NB4 (cell line): Measurements from ENCODE around the gene GSG1L2.

Source experiments
- POLR2A ChIP-seq: IDR thresholded peaks from 2 replicates; pipeline ENCODE4 v1.6.1; 2011; ENCODE audit warnings: mild to moderate bottlenecking; ENCODE audit not compliant: insufficient read length; ENCODE audit errors: extremely low read depth
- TF ChIP-seq, protein P1 (sequence below): IDR thresholded peaks from one replicate; pipeline ENCODE4 v1.5.1; 2012; ENCODE audit warnings: low read depth, low read length

DNA sequence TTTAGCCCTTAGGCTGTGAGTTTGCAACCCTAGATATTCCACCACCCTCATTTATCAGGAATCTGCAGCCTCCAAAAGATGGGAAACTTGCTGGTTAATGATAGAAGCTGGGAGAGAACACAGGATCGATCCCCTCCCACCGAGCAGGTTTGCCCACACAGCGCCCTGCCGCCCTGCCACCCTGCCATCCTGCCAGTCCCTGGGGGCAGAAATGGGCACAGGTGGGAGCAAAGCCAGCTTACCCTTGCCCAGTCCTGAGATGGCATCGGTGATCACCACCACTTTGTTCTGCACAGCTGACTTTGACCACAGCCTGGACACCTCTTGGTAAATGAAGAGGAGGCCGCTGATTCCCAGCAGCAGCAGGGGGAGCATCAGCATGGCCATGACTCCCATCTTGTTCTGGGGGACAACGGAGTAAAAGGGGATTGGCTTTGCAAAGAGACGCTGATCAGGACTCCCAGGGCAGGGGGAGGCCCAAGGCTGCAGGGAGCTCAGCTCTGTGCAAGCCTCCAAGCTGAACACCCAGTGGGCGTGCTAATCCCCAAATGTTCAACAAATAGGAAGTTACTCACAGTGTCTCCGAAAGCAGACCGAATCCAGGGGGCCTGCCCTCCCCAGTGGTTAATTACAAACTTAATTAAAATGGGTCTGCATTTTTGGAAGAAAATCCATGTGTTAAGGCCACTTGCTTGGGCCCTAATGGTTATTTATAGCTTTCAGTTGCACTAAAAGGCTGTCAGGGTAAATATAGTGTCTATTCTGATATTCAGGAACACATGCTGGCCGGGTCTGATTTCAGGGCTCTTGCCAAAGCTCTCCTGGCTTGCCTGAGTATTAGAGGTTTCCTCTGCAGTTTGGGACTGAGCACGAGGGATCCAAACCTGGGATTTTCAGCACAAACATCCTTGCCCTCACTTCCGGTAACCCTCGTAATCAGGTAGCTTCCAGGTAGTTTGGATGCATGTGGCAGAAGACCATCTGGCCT is 30.7 kb downstream of the GSG1L2 start, which contains the start of gene DHRS7C:
- TF ChIP-seq, protein P1, sequence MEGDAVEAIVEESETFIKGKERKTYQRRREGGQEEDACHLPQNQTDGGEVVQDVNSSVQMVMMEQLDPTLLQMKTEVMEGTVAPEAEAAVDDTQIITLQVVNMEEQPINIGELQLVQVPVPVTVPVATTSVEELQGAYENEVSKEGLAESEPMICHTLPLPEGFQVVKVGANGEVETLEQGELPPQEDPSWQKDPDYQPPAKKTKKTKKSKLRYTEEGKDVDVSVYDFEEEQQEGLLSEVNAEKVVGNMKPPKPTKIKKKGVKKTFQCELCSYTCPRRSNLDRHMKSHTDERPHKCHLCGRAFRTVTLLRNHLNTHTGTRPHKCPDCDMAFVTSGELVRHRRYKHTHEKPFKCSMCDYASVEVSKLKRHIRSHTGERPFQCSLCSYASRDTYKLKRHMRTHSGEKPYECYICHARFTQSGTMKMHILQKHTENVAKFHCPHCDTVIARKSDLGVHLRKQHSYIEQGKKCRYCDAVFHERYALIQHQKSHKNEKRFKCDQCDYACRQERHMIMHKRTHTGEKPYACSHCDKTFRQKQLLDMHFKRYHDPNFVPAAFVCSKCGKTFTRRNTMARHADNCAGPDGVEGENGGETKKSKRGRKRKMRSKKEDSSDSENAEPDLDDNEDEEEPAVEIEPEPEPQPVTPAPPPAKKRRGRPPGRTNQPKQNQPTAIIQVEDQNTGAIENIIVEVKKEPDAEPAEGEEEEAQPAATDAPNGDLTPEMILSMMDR: no peak
- TF ChIP-seq POLR2A: no peak
